HCT116 (cell line): Measurements from ENCODE around the gene PIH1D1.

Source experiments
- EZH2phosphoT487 ChIP-seq: fragments of 200-600 bp; IDR thresholded peaks from 2 replicates; pipeline ENCODE4 v1.6.1; 2018; ENCODE audit warnings: antibody characterized with exemption, borderline replicate concordance
- POLR2A ChIP-seq: IDR thresholded peaks from 2 replicates; pipeline ENCODE4 v1.7.0; 2011; ENCODE audit warnings: borderline replicate concordance; ENCODE audit not compliant: insufficient read depth, insufficient read length; ENCODE audit errors: extremely low read depth
- POLR2AphosphoS5 ChIP-seq: IDR thresholded peaks from 2 replicates; pipeline ENCODE4 v1.6.1; 2011; ENCODE audit warnings: mild to moderate bottlenecking, low read depth, low read length, moderate library complexity
- RAD21 ChIP-seq: IDR thresholded peaks from 2 replicates; pipeline ENCODE4 v1.6.1; 2012; ENCODE audit warnings: low read depth, mild to moderate bottlenecking

GRCh38 chr19:49427339-49427738 is 24.3 kb downstream of the PIH1D1 start:
- TF ChIP-seq POLR2AphosphoS5 (no peak), RAD21 (no peak), POLR2A (no peak), EZH2phosphoT487 (no peak)
